Activated naive CD4-positive, alpha-beta T cell treated with anti-CD3 and anti-CD28 coated beads, Interleukin-2, amount 50 U/mL, for 72 hours (primary cell): Measurements from ENCODE around the gene C1QTNF8. TPM values are rescaled to one million over a fixed set of nuclear protein-coding genes. Genes with fewer than 3 reads are reported as not detected.

Experiments
- total RNA-seq, 2 donors: library from RNA; stranded (reverse); gene quantifications; one replicate each; pipeline ENCODE4 v1.2.3, GENCODE V29; 2022

The C1QTNF8 gene
- total RNA-seq, 2 donors from 2014 or later = not detected

Other genes with a start within 250 kb of the C1QTNF8 start
- gene LMF1, start 125.3 kb downstream of the C1QTNF8 start, total RNA-seq = 10 to 100 TPM; 13.0 to 19.1 TPM
- 1 to 10 TPM in 1 of 2 donors, under 1 TPM in 1; 0.43 to 5.9 TPM for gene SOX8, start 114.5 kb downstream of the C1QTNF8 start, total RNA-seq
- gene SSTR5, start 23.5 kb downstream of the C1QTNF8 start, total RNA-seq = not detected
- 1 to 10 TPM in 1 of 2 donors, under 1 TPM in 1; 0.68 to 1.7 TPM for gene CACNA1H, start 56.9 kb upstream of the C1QTNF8 start, total RNA-seq
- gene TPSG1, start 129.0 kb upstream of the C1QTNF8 start, total RNA-seq = not detected
- gene TPSB2, start 133.9 kb upstream of the C1QTNF8 start, total RNA-seq = 1 to 10 TPM in 1 of 2 donors, not detected in 1; 1.3 TPM
- under 1 TPM; 0.64 to 0.77 TPM for gene TPSAB1, start 144.5 kb upstream of the C1QTNF8 start, total RNA-seq
- gene TPSD1, start 159.8 kb upstream of the C1QTNF8 start, total RNA-seq = not detected
- 100 to 1,000 TPM; 205 to 246 TPM for gene UBE2I, start 213.4 kb upstream of the C1QTNF8 start, total RNA-seq
- gene BAIAP3, start 237.4 kb upstream of the C1QTNF8 start, total RNA-seq = 1 to 10 TPM in 1 of 2 donors, under 1 TPM in 1; 0.34 to 1.9 TPM